GM23338 (cell line): ENCODE measurements around the gene PLEKHD1. TPM values are rescaled to one million over a fixed set of nuclear protein-coding genes. Genes with fewer than 3 reads are reported as not detected.

Source experiments
- ATAC-seq: fragments of 200-7000 bp; cut with Tn5 transposase; 3 replicates; pipeline ENCODE4 v1.9.1; 2020
- DNase-seq: peaks from one replicate; pipeline ENCODE4 v3.0.0-alpha.2; 2015; ENCODE audit warnings: low spot score
- H2AFZ ChIP-seq: fragments of 200-600 bp; sonication (generic); 2 replicates; pipeline ENCODE4 v1.8.0; 2016; ENCODE audit warnings: antibody characterized with exemption, mild to moderate bottlenecking, moderate library complexity
- H3F3A ChIP-seq: fragments of 200-600 bp; sonication (generic); replicated peaks from 2 replicates; pipeline ENCODE4 v1.8.0; 2017; ENCODE audit warnings: antibody characterized with exemption, mixed run types, low read depth
- H3K27ac ChIP-seq: fragments of 200-600 bp; sonication (generic); 2 replicates; pipeline ENCODE4 v1.6.1; 2016; ENCODE audit warnings: low read depth
- H3K27me3 ChIP-seq: fragments of 200-600 bp; sonication (generic); 2 replicates; pipeline ENCODE4 v1.8.0; 2016; ENCODE audit warnings: mild to moderate bottlenecking, mixed run types, moderate library complexity; ENCODE audit not compliant: insufficient read depth
- H3K36me3 ChIP-seq: fragments of 200-600 bp; sonication (generic); 2 replicates; pipeline ENCODE4 v1.8.0; 2016; ENCODE audit warnings: mild to moderate bottlenecking; ENCODE audit not compliant: insufficient read depth
- H3K4me1 ChIP-seq: fragments of 200-600 bp; sonication (generic); 2 replicates; pipeline ENCODE4 v1.8.0; 2016; ENCODE audit warnings: mild to moderate bottlenecking, moderate library complexity; ENCODE audit not compliant: insufficient read depth
- H3K4me2 ChIP-seq: fragments of 200-600 bp; sonication (generic); 2 replicates; pipeline ENCODE4 v1.7.1; 2017; ENCODE audit warnings: mixed run types
- H3K4me3 ChIP-seq: fragments of 200-600 bp; sonication (generic); 2 replicates; pipeline ENCODE4 v1.6.1; 2016; ENCODE audit warnings: mixed run types
- H3K79me2 ChIP-seq: fragments of 200-600 bp; sonication (generic); replicated peaks from 2 replicates; pipeline ENCODE4 v1.8.0; 2017; ENCODE audit warnings: mild to moderate bottlenecking; ENCODE audit not compliant: insufficient read depth
- H3K9me2 ChIP-seq: fragments of 200-600 bp; sonication (generic); 2 replicates; pipeline ENCODE4 v1.8.0; 2017; ENCODE audit not compliant: insufficient read depth
- H4K20me1 ChIP-seq: fragments of 200-600 bp; sonication (generic); replicated peaks from 2 replicates; pipeline ENCODE4 v1.8.0; 2017; ENCODE audit warnings: mild to moderate bottlenecking; ENCODE audit not compliant: insufficient read depth
- H3K27ac Mint-ChIP-seq: 2 replicates; pipeline ENCODE4 v1.8.0; 2020; ENCODE audit warnings: inconsistent platforms, mild to moderate bottlenecking, moderate library complexity, mixed read lengths
- H3K27me3 Mint-ChIP-seq: 3 replicates; pipeline ENCODE4 v1.8.0; 2022; ENCODE audit warnings: low read depth, mild to moderate bottlenecking, moderate library complexity, mixed read lengths, inconsistent platforms; ENCODE audit not compliant: insufficient read depth, poor library complexity
- H3K36me3 Mint-ChIP-seq: 3 replicates; pipeline ENCODE4 v1.8.0; 2021; ENCODE audit warnings: low read depth, mild to moderate bottlenecking, inconsistent platforms, moderate library complexity, mixed read lengths
- H3K4me1 Mint-ChIP-seq: 3 replicates; pipeline ENCODE4 v1.8.0; 2020; ENCODE audit warnings: mild to moderate bottlenecking, inconsistent platforms, mixed read lengths
- H3K4me3 Mint-ChIP-seq: 3 replicates; pipeline ENCODE4 v1.8.0; 2021; ENCODE audit warnings: moderate library complexity, mild to moderate bottlenecking, inconsistent platforms, mixed read lengths
- H3K9me3 Mint-ChIP-seq: 3 replicates; pipeline ENCODE4 v1.8.0; 2020; ENCODE audit warnings: moderate library complexity, mild to moderate bottlenecking, inconsistent platforms, mixed read lengths
- CREB1 ChIP-seq: fragments of 250-450 bp; sonication (Bioruptor Pico); IDR thresholded peaks from 2 replicates; pipeline ENCODE4 v1.5.0; 2020; ENCODE audit warnings: low read depth, mild to moderate bottlenecking, moderate library complexity
- POLR2AphosphoS5 ChIP-seq: IDR thresholded peaks from 2 replicates; pipeline ENCODE4 v1.6.1; 2016; ENCODE audit warnings: antibody characterized with exemption, low read depth
- STAT1 ChIP-seq: IDR thresholded peaks from one replicate; pipeline ENCODE4 v1.6.1; 2016; ENCODE audit warnings: antibody characterized with exemption; ENCODE audit not compliant: unreplicated experiment
- ZNF114 ChIP-seq: fragments of 250-450 bp; sonication (Bioruptor Pico); IDR thresholded peaks from 2 replicates; pipeline ENCODE4 v1.5.0; 2020; ENCODE audit warnings: mild to moderate bottlenecking, moderate library complexity
- polyA plus RNA-seq: library from polyadenylated mRNA; unstranded; fragments of >200 nt; fragmentation: Nextera tagmentation; extraction: Ambion mirVana; gene quantifications from 2 replicates; pipeline ENCODE4 v1.2.1, GENCODE V29; 2016
- total RNA-seq: library from RNA; depleted of rRNA; stranded (reverse); fragments of >200 nt; shearing (Covaris generic); gene quantifications from 2 replicates; pipeline ENCODE4 v1.2.3, GENCODE V29; 2014
- TF ChIP-seq, protein P1 (sequence below): fragments of 250-450 bp; sonication (Bioruptor Pico); IDR thresholded peaks from 2 replicates; pipeline ENCODE4 v1.5.0; 2020; ENCODE audit warnings: mild to moderate bottlenecking, moderate library complexity
- TF ChIP-seq, protein P2 (sequence below): IDR thresholded peaks from one replicate; pipeline ENCODE4 v1.6.1; 2018; ENCODE audit warnings: antibody characterized with exemption; ENCODE audit not compliant: unreplicated experiment
- TF ChIP-seq, protein P3 (sequence below): IDR thresholded peaks from 2 replicates; pipeline ENCODE4 v1.6.1; 2016; ENCODE audit warnings: antibody characterized with exemption

Gene PLEKHD1
- total and polyA plus RNA-seq, 2 experiments from 2014 or later, result 0.19 to 0.28 TPM

DNA sequence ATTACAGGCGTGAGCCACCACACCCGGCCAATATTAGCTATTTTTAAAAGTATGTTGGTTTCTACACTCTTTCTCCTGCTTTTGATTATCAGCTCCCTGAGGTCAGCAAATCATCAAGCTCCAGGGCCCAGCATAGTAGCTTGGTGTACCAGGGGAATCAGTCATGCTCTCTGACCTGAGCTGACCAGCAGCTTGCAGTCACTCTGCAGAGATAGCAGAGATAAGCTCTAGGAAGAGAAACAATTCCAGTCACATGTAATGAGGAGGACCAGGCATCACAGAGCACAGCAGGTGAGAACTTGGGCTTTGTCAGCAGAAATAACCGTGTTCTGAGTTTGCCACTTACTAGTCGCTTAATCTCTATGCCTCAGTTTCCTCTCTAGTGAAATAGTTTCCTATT is 8.5 kb downstream of the PLEKHD1 start:
- Mint-ChIP-seq H3K27me3 (peaks cover 5% of the 10 kb centered on the region), H3K4me1 (no peaks in the 10 kb centered on the region), H3K9me3 (no peaks in the 10 kb centered on the region), H3K36me3 (no peaks in the 10 kb centered on the region), H3K4me3 (no peak overlapping the region), H3K27ac (no peak overlapping the region)
- TF ChIP-seq, protein P1, sequence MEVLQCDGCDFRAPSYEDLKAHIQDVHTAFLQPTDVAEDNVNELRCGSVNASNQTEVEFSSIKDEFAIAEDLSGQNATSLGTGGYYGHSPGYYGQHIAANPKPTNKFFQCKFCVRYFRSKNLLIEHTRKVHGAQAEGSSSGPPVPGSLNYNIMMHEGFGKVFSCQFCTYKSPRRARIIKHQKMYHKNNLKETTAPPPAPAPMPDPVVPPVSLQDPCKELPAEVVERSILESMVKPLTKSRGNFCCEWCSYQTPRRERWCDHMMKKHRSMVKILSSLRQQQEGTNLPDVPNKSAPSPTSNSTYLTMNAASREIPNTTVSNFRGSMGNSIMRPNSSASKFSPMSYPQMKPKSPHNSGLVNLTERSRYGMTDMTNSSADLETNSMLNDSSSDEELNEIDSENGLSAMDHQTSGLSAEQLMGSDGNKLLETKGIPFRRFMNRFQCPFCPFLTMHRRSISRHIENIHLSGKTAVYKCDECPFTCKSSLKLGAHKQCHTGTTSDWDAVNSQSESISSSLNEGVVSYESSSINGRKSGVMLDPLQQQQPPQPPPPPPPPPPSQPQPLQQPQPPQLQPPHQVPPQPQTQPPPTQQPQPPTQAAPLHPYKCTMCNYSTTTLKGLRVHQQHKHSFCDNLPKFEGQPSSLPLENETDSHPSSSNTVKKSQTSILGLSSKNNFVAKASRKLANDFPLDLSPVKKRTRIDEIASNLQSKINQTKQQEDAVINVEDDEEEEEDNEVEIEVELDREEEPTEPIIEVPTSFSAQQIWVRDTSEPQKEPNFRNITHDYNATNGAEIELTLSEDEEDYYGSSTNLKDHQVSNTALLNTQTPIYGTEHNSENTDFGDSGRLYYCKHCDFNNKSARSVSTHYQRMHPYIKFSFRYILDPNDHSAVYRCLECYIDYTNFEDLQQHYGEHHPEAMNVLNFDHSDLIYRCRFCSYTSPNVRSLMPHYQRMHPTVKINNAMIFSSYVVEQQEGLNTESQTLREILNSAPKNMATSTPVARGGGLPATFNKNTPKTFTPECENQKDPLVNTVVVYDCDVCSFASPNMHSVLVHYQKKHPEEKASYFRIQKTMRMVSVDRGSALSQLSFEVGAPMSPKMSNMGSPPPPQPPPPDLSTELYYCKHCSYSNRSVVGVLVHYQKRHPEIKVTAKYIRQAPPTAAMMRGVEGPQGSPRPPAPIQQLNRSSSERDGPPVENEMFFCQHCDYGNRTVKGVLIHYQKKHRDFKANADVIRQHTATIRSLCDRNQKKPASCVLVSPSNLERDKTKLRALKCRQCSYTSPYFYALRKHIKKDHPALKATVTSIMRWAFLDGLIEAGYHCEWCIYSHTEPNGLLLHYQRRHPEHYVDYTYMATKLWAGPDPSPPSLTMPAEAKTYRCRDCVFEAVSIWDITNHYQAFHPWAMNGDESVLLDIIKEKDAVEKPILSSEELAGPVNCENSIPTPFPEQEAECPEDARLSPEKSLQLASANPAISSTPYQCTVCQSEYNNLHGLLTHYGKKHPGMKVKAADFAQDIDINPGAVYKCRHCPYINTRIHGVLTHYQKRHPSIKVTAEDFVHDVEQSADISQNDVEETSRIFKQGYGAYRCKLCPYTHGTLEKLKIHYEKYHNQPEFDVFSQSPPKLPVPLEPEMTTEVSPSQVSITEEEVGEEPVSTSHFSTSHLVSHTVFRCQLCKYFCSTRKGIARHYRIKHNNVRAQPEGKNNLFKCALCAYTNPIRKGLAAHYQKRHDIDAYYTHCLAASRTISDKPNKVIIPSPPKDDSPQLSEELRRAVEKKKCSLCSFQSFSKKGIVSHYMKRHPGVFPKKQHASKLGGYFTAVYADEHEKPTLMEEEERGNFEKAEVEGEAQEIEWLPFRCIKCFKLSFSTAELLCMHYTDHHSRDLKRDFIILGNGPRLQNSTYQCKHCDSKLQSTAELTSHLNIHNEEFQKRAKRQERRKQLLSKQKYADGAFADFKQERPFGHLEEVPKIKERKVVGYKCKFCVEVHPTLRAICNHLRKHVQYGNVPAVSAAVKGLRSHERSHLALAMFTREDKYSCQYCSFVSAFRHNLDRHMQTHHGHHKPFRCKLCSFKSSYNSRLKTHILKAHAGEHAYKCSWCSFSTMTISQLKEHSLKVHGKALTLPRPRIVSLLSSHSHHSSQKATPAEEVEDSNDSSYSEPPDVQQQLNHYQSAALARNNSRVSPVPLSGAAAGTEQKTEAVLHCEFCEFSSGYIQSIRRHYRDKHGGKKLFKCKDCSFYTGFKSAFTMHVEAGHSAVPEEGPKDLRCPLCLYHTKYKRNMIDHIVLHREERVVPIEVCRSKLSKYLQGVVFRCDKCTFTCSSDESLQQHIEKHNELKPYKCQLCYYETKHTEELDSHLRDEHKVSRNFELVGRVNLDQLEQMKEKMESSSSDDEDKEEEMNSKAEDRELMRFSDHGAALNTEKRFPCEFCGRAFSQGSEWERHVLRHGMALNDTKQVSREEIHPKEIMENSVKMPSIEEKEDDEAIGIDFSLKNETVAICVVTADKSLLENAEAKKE, result no peak
- TF ChIP-seq ZNF114, result no peak
- no peak for TF ChIP-seq STAT1
- TF ChIP-seq CREB1 (CRISPR knock-in tag), result no peak
- TF ChIP-seq POLR2AphosphoS5, result no peak
- TF ChIP-seq, protein P2, sequence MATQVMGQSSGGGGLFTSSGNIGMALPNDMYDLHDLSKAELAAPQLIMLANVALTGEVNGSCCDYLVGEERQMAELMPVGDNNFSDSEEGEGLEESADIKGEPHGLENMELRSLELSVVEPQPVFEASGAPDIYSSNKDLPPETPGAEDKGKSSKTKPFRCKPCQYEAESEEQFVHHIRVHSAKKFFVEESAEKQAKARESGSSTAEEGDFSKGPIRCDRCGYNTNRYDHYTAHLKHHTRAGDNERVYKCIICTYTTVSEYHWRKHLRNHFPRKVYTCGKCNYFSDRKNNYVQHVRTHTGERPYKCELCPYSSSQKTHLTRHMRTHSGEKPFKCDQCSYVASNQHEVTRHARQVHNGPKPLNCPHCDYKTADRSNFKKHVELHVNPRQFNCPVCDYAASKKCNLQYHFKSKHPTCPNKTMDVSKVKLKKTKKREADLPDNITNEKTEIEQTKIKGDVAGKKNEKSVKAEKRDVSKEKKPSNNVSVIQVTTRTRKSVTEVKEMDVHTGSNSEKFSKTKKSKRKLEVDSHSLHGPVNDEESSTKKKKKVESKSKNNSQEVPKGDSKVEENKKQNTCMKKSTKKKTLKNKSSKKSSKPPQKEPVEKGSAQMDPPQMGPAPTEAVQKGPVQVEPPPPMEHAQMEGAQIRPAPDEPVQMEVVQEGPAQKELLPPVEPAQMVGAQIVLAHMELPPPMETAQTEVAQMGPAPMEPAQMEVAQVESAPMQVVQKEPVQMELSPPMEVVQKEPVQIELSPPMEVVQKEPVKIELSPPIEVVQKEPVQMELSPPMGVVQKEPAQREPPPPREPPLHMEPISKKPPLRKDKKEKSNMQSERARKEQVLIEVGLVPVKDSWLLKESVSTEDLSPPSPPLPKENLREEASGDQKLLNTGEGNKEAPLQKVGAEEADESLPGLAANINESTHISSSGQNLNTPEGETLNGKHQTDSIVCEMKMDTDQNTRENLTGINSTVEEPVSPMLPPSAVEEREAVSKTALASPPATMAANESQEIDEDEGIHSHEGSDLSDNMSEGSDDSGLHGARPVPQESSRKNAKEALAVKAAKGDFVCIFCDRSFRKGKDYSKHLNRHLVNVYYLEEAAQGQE, result no peak
- TF ChIP-seq, protein P3, sequence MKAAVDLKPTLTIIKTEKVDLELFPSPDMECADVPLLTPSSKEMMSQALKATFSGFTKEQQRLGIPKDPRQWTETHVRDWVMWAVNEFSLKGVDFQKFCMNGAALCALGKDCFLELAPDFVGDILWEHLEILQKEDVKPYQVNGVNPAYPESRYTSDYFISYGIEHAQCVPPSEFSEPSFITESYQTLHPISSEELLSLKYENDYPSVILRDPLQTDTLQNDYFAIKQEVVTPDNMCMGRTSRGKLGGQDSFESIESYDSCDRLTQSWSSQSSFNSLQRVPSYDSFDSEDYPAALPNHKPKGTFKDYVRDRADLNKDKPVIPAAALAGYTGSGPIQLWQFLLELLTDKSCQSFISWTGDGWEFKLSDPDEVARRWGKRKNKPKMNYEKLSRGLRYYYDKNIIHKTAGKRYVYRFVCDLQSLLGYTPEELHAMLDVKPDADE, result no peak
- DNase-seq (no peak), ATAC-seq (no peak)
- Histone ChIP-seq H3K9me2 (no peaks in the 10 kb centered on the region), H3K4me3 (no peak overlapping the region), H3K4me1 (no peaks in the 10 kb centered on the region), H3F3A (no peaks in the 10 kb centered on the region), H3K27ac (no peak overlapping the region), H3K79me2 (no peaks in the 10 kb centered on the region), H4K20me1 (no peaks in the 10 kb centered on the region; the same call in 1 of the 2 replicates), H2AFZ (no peak overlapping the region), H3K36me3 (no peaks in the 10 kb centered on the region), H3K27me3 (no peaks in the 10 kb centered on the region), H3K4me2 (no peak overlapping the region)
